ENCODE data around the gene CEMIP. TPM values are rescaled to one million over a fixed set of nuclear protein-coding genes. Genes with fewer than 3 reads are reported as not detected.

The CEMIP gene
- total and polyA plus RNA-seq, 2 experiments from 2014 or later, result 0.27 to 2.1 TPM

- H3K79me2 ChIP-seq (replicated peaks; ENCODE audit: insufficient read depth), result peaks cover 23% of the 10 kb centered on the region
- Mint-ChIP-seq H3K4me3 (no peak overlapping the region), H3K27ac (no peak overlapping the region), H3K9me3 (peaks cover 2% of the 10 kb centered on the region; the same call in 1 of the 3 replicates), H3K36me3 (ENCODE audit: low read depth) (peaks cover 10% of the 10 kb centered on the region), H3K4me1 (peaks cover 50% of the 10 kb centered on the region), H3K27me3 (ENCODE audit: insufficient read depth, low read depth, poor library complexity) (peaks cover 5% of the 10 kb centered on the region)
- peaks cover 26% of the 10 kb centered on the region for H3K4me1 ChIP-seq (ENCODE audit: insufficient read depth)
- no peak for TF ChIP-seq ZNF331 (CRISPR knock-in tag; IDR thresholded peaks at IDR 0.05; ENCODE audit: low read depth)
- no peak for TF ChIP-seq EZH2 (IDR thresholded peaks at IDR 0.05; ENCODE audit: low read depth, unreplicated experiment)
- TF ChIP-seq JUNB (IDR thresholded peaks at IDR 0.05; ENCODE audit: unreplicated experiment), result no peak
- no peak for TF ChIP-seq CREB1 (CRISPR knock-in tag; IDR thresholded peaks at IDR 0.05; ENCODE audit: low read depth)
- H2AFZ ChIP-seq, result no peak overlapping the region
- no peak overlapping the region for H3K4me2 ChIP-seq
- ATAC-seq (no peak), DNase-seq (ENCODE audit: low spot score) (no peak)
- no peaks in the 10 kb centered on the region for H3K27me3 ChIP-seq (ENCODE audit: insufficient read depth)
- no peak overlapping the region for H3K27ac ChIP-seq (ENCODE audit: low read depth)
- H3K36me3 ChIP-seq (ENCODE audit: insufficient read depth), result no peaks in the 10 kb centered on the region
- no peak overlapping the region for H3K4me3 ChIP-seq
- H3F3A ChIP-seq (replicated peaks; ENCODE audit: low read depth), result no peaks in the 10 kb centered on the region
- H3K9me2 ChIP-seq (ENCODE audit: insufficient read depth), result 0 out of 2 replicates have a peak, but pooled peaks cover 4% of the 10 kb centered on the region
- H4K20me1 ChIP-seq (replicated peaks; ENCODE audit: insufficient read depth), result no peaks in the 10 kb centered on the region
Observed at GRCh38 chr15:80745888-80746287, 33.3 kb upstream of the CEMIP start.

- Mint-ChIP-seq H3K9me3 (peaks cover 2% of the 10 kb centered on the region; the same call in 1 of the 3 replicates), H3K36me3 (ENCODE audit: low read depth) (peaks cover 10% of the 10 kb centered on the region), H3K4me3 (peak overlapping the region; percentile 8; the same call in 2 of the 3 replicates), H3K27ac (no peak overlapping the region), H3K4me1 (peaks cover 46% of the 10 kb centered on the region), H3K27me3 (ENCODE audit: insufficient read depth, low read depth, poor library complexity) (peaks cover under 1% of the 10 kb centered on the region)
- H4K20me1 ChIP-seq (replicated peaks; ENCODE audit: insufficient read depth), result no peaks in the 10 kb centered on the region
- peaks cover 18% of the 10 kb centered on the region for H3K79me2 ChIP-seq (replicated peaks; ENCODE audit: insufficient read depth)
- no peaks in the 10 kb centered on the region for H3K27me3 ChIP-seq (ENCODE audit: insufficient read depth)
- H3F3A ChIP-seq (replicated peaks; ENCODE audit: low read depth), result no peaks in the 10 kb centered on the region
- H3K36me3 ChIP-seq (ENCODE audit: insufficient read depth), result no peaks in the 10 kb centered on the region
- no peak overlapping the region for H2AFZ ChIP-seq
- DNase-seq (ENCODE audit: low spot score) (peak; percentile 63), ATAC-seq (peak; percentile 87)
- H3K4me3 ChIP-seq, result 0 out of 2 replicates have a peak overlapping the region, but pooled peaks have one; percentile 7
- H3K4me1 ChIP-seq (ENCODE audit: insufficient read depth), result peaks cover 26% of the 10 kb centered on the region
- TF ChIP-seq ZNF114 (CRISPR knock-in tag; IDR thresholded peaks at IDR 0.05), result no peak
- peak; percentile 33 to 63 for TF ChIP-seq CTCF (conservative IDR thresholded peaks at IDR 0.05; ENCODE audit: low read depth in 2 of 2)
- peak overlapping the region; percentile 33 for H3K4me2 ChIP-seq
- no peak overlapping the region for H3K27ac ChIP-seq (ENCODE audit: low read depth)
- no peaks in the 10 kb centered on the region for H3K9me2 ChIP-seq (ENCODE audit: insufficient read depth)
Observed at GRCh38 chr15:80747317-80748053, 31.7 kb upstream of the CEMIP start.

GRCh38 chr15:80749589-80749988, 29.6 kb upstream of the CEMIP start:
- H3K36me3 ChIP-seq (ENCODE audit: insufficient read depth), result no peaks in the 10 kb centered on the region
- peaks cover 18% of the 10 kb centered on the region; the same call in 1 of the 2 replicates for H3K79me2 ChIP-seq (replicated peaks; ENCODE audit: insufficient read depth)
- H3K36me3 Mint-ChIP-seq (ENCODE audit: low read depth), result peaks cover 10% of the 10 kb centered on the region
- no peak for DNase-seq (ENCODE audit: low spot score)
- H3K4me3 Mint-ChIP-seq, result no peak overlapping the region
- no peak overlapping the region for H3K4me3 ChIP-seq
- peaks cover 18% of the 10 kb centered on the region for H3K4me1 ChIP-seq (ENCODE audit: insufficient read depth)
- H3K27ac Mint-ChIP-seq, result no peak overlapping the region
- no peak overlapping the region for H2AFZ ChIP-seq
- H4K20me1 ChIP-seq (replicated peaks; ENCODE audit: insufficient read depth), result no peaks in the 10 kb centered on the region
- H3K9me3 Mint-ChIP-seq, result peaks cover 2% of the 10 kb centered on the region; the same call in 1 of the 3 replicates
- no peaks in the 10 kb centered on the region for H3K27me3 Mint-ChIP-seq (ENCODE audit: insufficient read depth, low read depth, poor library complexity)
- H3K27ac ChIP-seq (ENCODE audit: low read depth), result no peak overlapping the region
- TF ChIP-seq NANOG (IDR thresholded peaks at IDR 0.05; ENCODE audit: borderline replicate concordance), result no peak
- no peak for TF ChIP-seq CTCF (conservative IDR thresholded peaks at IDR 0.05; ENCODE audit: low read depth in 2 of 2)
- no peak for TF ChIP-seq STAT1 (IDR thresholded peaks at IDR 0.05; ENCODE audit: unreplicated experiment)
- TF ChIP-seq ZNF114 (CRISPR knock-in tag; IDR thresholded peaks at IDR 0.05), result no peak
- peaks cover 30% of the 10 kb centered on the region for H3K4me1 Mint-ChIP-seq
- no peaks in the 10 kb centered on the region for H3K9me2 ChIP-seq (ENCODE audit: insufficient read depth)
- ATAC-seq, result no peak
- no peaks in the 10 kb centered on the region for H3F3A ChIP-seq (replicated peaks; ENCODE audit: low read depth)
- no peaks in the 10 kb centered on the region for H3K27me3 ChIP-seq (ENCODE audit: insufficient read depth)
- H3K4me2 ChIP-seq, result no peak overlapping the region
